H1 (cell line): ENCODE results near the gene GALNT4. TPM values are rescaled to one million over a fixed set of nuclear protein-coding genes. Genes with fewer than 3 reads are reported as not detected.

Source experiments
- GTF2F1 ChIP-seq: IDR thresholded peaks from 2 replicates; pipeline ENCODE4 v1.6.1; 2012; ENCODE audit warnings: low read depth, low read length, improper control_type of control experiment, borderline replicate concordance
- SAP30 ChIP-seq: fragments of 300-600 bp; sonication (generic); IDR thresholded peaks from 2 replicates; pipeline ENCODE4 v1.7.1; 2012; ENCODE audit warnings: low read length, moderate library complexity, mild to moderate bottlenecking, inconsistent platforms; ENCODE audit not compliant: insufficient read depth, insufficient replicate concordance
- TAF1 ChIP-seq: IDR thresholded peaks from 2 replicates; pipeline ENCODE4 v1.6.1; 2011; ENCODE audit warnings: mild to moderate bottlenecking, low read depth, low read length
- TEAD4 ChIP-seq: IDR thresholded peaks from 2 replicates; pipeline ENCODE4 v1.6.1; 2012; ENCODE audit warnings: low read depth, low read length, inconsistent platforms, mixed read lengths
- polyA plus RNA-seq, 7 experiments: library from polyadenylated mRNA; depleted of rRNA in 3 of 7; stranded (reverse) in 5 of 7; unstranded in 2 of 7; fragments of >200 nt in 5 of 7; fragments of 200-250 nt in 2 of 7; gene quantifications; 1 replicate in 5 of 7; 2 replicates in 1 of 7; 4 replicates in 1 of 7; pipeline versions ENCODE4 v1.2.1 to v1.2.3, GENCODE V29; 2011 to 2013; ENCODE audit warnings: missing spikeins in 2 of 7, mixed read lengths in 2 of 7
- total RNA-seq: library from RNA; stranded (reverse); fragmentation: NEBNext Ultra II Directional; extraction: Animal tissue kit (Norgen Biotek cat#: 25700); gene quantifications from 2 replicates; pipeline ENCODE4 v1.2.1, GENCODE V29; 2021

Gene GALNT4
- total and polyA plus RNA-seq, 2 of the 8 experiments (the other 6 are each of a cell fraction or from before 2014, with no cell fraction given), result 0.45 to 3.3 TPM

GRCh38 chr12:89513544-89513943 is 11.1 kb downstream of the GALNT4 start (continued):
- TF ChIP-seq TEAD4, result no peak
- TF ChIP-seq SAP30, result no peak
- no peak for TF ChIP-seq GTF2F1
- TF ChIP-seq TAF1, result no peak
